Measurements from ENCODE around the gene APLNR.

The APLNR gene

DNA sequence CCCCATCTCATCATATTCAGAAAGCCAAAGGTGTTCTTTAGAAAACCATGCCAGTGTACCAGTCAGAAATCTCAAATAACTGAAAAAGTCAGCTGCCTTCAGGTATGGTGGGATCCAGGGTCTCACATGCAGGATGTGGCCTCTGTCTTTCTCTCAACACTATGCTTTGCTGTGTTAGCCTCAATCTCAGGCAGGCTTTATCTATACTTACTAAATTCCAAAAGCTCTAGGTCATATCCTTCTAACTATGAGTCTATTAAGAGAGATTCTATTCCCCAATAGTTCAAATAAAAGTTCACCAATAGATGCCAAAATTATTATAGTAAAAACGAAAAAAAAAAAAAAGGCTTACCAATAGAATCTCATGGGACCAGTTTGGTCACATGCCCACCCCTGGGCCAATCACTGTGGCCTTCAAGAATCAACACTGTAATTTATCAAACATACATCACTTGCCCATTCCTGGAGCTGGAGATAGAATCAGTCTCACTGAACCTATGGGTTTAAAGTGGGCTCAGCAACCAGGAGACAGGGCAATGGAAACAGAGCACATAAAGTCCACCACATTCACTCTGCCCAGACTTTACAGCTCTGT lies 38.0 kb upstream of the APLNR start:
- TF ChIP-seq ZFP3 (CRISPR knock-in tag; IDR thresholded peaks at IDR 0.05), result no peak
- ATAC-seq, result no peak

DNA sequence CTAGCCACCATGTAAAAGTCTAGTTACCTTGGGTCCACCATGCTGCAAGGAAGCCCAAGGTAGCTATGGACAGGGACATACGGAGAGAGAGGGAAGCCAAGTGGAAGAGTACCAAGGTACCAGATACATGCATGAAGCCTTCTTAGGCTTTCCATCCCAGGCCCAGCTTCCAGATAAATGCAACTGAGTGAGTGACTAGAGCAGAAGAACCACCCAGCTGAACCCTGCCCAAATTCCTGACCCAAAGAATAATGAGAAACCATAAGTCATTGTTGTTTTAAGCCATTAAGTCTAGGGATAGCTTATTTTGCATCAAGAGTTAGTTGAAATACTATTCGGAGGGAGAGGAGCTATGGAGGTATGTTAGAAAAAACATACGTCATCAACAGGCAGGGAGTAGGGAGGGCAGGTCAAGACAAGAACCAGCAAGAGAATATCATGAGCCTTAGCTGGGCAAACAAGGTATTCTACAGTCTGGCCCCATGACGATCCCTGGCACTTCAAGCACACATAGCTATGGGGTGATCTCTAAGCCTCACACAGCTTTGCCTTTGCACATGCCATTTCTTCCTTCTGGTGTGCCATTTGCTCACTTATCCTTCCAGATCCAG lies 36.5 kb upstream of the APLNR start:
- TF ChIP-seq OSR1 (CRISPR knock-in tag; IDR thresholded peaks at IDR 0.05), result no peak
- no peak for TF ChIP-seq GLIS3 (CRISPR knock-in tag; IDR thresholded peaks at IDR 0.05)
- no peak for TF ChIP-seq ZFP3 (CRISPR knock-in tag; IDR thresholded peaks at IDR 0.05)
- TF ChIP-seq, protein P1, sequence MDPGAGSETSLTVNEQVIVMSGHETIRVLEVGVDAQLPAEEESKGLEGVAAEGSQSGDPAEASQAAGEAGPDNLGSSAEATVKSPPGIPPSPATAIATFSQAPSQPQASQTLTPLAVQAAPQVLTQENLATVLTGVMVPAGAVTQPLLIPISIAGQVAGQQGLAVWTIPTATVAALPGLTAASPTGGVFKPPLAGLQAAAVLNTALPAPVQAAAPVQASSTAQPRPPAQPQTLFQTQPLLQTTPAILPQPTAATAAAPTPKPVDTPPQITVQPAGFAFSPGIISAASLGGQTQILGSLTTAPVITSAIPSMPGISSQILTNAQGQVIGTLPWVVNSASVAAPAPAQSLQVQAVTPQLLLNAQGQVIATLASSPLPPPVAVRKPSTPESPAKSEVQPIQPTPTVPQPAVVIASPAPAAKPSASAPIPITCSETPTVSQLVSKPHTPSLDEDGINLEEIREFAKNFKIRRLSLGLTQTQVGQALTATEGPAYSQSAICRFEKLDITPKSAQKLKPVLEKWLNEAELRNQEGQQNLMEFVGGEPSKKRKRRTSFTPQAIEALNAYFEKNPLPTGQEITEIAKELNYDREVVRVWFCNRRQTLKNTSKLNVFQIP (CRISPR knock-in tag; IDR thresholded peaks at IDR 0.05; ENCODE audit: borderline replicate concordance, low read depth), result no peak
- TF ChIP-seq CSDC2 (CRISPR knock-in tag; IDR thresholded peaks at IDR 0.05), result no peak
- no peak for TF ChIP-seq BACH2 (CRISPR knock-in tag; IDR thresholded peaks at IDR 0.05; ENCODE audit: borderline replicate concordance)
- TF ChIP-seq RARB (CRISPR knock-in tag; IDR thresholded peaks at IDR 0.05), result no peak
- TF ChIP-seq ARNTL (CRISPR knock-in tag; IDR thresholded peaks at IDR 0.05; ENCODE audit: borderline replicate concordance, low read depth), result no peak
- TF ChIP-seq ZC3H10 (CRISPR knock-in tag; IDR thresholded peaks at IDR 0.05), result no peak
- TF ChIP-seq ZNF70 (CRISPR knock-in tag; IDR thresholded peaks at IDR 0.05), result no peak
- TF ChIP-seq, protein P2, sequence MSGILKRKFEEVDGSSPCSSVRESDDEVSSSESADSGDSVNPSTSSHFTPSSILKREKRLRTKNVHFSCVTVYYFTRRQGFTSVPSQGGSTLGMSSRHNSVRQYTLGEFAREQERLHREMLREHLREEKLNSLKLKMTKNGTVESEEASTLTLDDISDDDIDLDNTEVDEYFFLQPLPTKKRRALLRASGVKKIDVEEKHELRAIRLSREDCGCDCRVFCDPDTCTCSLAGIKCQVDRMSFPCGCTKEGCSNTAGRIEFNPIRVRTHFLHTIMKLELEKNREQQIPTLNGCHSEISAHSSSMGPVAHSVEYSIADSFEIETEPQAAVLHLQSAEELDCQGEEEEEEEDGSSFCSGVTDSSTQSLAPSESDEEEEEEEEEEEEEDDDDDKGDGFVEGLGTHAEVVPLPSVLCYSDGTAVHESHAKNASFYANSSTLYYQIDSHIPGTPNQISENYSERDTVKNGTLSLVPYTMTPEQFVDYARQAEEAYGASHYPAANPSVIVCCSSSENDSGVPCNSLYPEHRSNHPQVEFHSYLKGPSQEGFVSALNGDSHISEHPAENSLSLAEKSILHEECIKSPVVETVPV (CRISPR knock-in tag; IDR thresholded peaks at IDR 0.05), result no peak
- TF ChIP-seq, protein P3, sequence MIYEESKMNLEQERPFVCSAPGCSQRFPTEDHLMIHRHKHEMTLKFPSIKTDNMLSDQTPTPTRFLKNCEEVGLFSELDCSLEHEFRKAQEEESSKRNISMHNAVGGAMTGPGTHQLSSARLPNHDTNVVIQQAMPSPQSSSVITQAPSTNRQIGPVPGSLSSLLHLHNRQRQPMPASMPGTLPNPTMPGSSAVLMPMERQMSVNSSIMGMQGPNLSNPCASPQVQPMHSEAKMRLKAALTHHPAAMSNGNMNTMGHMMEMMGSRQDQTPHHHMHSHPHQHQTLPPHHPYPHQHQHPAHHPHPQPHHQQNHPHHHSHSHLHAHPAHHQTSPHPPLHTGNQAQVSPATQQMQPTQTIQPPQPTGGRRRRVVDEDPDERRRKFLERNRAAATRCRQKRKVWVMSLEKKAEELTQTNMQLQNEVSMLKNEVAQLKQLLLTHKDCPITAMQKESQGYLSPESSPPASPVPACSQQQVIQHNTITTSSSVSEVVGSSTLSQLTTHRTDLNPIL (CRISPR knock-in tag; IDR thresholded peaks at IDR 0.05; ENCODE audit: low read depth), result no peak
- TF ChIP-seq PPARA (CRISPR knock-in tag; IDR thresholded peaks at IDR 0.05; ENCODE audit: borderline replicate concordance), result no peak
- no peak for TF ChIP-seq TCF4 (CRISPR knock-in tag; IDR thresholded peaks at IDR 0.05; ENCODE audit: borderline replicate concordance)
- no peak for TF ChIP-seq ZNF565 (CRISPR knock-in tag; conservative IDR thresholded peaks at IDR 0.05; ENCODE audit: low read depth)
- no peak for ATAC-seq

DNA sequence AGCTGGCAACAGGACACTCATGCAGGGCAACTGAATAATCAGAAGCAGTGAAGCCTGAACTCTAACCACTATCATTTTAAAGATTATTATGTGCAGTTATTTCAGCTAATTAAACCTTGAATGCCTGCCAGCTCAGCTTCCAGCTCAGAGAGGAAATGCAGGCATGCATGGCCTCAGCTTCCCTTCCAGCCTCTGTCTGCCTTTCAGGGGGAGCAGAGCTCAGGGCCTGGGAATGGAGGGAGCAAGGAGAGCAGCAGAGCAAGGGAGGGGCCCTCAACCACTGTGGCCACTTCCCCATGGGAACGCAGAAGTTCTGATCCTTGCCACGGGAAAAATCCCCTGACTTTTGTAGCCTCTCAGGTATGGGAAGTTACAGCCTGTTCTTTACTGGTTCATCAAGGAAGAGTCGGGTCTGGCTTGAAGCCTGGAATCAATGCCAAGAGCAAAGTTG lies 32.5 kb upstream of the APLNR start:
- ATAC-seq, result no peak
- no peak for TF ChIP-seq TOX (CRISPR knock-in tag; IDR thresholded peaks at IDR 0.05; ENCODE audit: borderline replicate concordance)
- TF ChIP-seq, protein P4, sequence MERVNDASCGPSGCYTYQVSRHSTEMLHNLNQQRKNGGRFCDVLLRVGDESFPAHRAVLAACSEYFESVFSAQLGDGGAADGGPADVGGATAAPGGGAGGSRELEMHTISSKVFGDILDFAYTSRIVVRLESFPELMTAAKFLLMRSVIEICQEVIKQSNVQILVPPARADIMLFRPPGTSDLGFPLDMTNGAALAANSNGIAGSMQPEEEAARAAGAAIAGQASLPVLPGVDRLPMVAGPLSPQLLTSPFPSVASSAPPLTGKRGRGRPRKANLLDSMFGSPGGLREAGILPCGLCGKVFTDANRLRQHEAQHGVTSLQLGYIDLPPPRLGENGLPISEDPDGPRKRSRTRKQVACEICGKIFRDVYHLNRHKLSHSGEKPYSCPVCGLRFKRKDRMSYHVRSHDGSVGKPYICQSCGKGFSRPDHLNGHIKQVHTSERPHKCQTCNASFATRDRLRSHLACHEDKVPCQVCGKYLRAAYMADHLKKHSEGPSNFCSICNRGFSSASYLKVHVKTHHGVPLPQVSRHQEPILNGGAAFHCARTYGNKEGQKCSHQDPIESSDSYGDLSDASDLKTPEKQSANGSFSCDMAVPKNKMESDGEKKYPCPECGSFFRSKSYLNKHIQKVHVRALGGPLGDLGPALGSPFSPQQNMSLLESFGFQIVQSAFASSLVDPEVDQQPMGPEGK (CRISPR knock-in tag; IDR thresholded peaks at IDR 0.05; ENCODE audit: borderline replicate concordance), result no peak
- no peak for TF ChIP-seq ISL1 (CRISPR knock-in tag; IDR thresholded peaks at IDR 0.05)
- TF ChIP-seq, protein P3 (CRISPR knock-in tag; IDR thresholded peaks at IDR 0.05; ENCODE audit: low read depth), result no peak
- TF ChIP-seq GLIS3 (CRISPR knock-in tag; IDR thresholded peaks at IDR 0.05), result no peak

DNA sequence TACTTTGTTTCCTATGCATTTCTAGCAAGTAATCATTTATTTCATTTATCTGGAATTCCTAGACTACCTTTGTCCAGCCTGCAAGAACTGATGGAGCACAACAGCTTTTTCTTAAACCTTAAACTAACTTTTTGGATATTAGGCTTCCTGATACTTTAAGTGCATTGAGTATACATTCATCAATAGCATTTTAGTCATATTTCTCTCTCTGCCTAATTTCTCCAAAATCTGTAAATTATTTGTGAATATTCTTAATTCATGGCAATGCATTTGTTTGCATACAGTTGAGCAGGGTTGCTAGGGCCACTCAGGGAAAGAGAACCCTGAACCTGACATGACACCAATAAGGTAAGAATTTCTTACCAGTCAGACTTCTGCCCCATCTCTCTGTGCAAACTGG lies 29.1 kb upstream of the APLNR start:
- ATAC-seq, result no peak
- TF ChIP-seq, protein P2 (CRISPR knock-in tag; IDR thresholded peaks at IDR 0.05), result no peak
- TF ChIP-seq ZC3H10 (CRISPR knock-in tag; IDR thresholded peaks at IDR 0.05) (no peak), ARNTL (CRISPR knock-in tag; IDR thresholded peaks at IDR 0.05; ENCODE audit: borderline replicate concordance, low read depth) (no peak), SNAI2 (CRISPR knock-in tag; IDR thresholded peaks at IDR 0.05) (no peak), ZFP30 (CRISPR knock-in tag; IDR thresholded peaks at IDR 0.05) (no peak), CSDC2 (CRISPR knock-in tag; IDR thresholded peaks at IDR 0.05) (no peak), ZNF565 (CRISPR knock-in tag; conservative IDR thresholded peaks at IDR 0.05; ENCODE audit: low read depth) (no peak)
- TF ChIP-seq, protein P5, sequence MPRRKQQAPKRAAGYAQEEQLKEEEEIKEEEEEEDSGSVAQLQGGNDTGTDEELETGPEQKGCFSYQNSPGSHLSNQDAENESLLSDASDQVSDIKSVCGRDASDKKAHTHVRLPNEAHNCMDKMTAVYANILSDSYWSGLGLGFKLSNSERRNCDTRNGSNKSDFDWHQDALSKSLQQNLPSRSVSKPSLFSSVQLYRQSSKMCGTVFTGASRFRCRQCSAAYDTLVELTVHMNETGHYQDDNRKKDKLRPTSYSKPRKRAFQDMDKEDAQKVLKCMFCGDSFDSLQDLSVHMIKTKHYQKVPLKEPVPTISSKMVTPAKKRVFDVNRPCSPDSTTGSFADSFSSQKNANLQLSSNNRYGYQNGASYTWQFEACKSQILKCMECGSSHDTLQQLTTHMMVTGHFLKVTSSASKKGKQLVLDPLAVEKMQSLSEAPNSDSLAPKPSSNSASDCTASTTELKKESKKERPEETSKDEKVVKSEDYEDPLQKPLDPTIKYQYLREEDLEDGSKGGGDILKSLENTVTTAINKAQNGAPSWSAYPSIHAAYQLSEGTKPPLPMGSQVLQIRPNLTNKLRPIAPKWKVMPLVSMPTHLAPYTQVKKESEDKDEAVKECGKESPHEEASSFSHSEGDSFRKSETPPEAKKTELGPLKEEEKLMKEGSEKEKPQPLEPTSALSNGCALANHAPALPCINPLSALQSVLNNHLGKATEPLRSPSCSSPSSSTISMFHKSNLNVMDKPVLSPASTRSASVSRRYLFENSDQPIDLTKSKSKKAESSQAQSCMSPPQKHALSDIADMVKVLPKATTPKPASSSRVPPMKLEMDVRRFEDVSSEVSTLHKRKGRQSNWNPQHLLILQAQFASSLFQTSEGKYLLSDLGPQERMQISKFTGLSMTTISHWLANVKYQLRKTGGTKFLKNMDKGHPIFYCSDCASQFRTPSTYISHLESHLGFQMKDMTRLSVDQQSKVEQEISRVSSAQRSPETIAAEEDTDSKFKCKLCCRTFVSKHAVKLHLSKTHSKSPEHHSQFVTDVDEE (CRISPR knock-in tag; IDR thresholded peaks at IDR 0.05), result no peak

Measured in SK-N-SH treated with all-trans-retinoic acid at 6 μM for 48 hours (cell line).